ENCODE results near the gene TRIM69. TPM values are rescaled to one million over a fixed set of nuclear protein-coding genes. Genes with fewer than 3 reads are reported as not detected.

Gene TRIM69
- total RNA-seq, 1 donor from 2014 or later, result 37.2 TPM

DNA sequence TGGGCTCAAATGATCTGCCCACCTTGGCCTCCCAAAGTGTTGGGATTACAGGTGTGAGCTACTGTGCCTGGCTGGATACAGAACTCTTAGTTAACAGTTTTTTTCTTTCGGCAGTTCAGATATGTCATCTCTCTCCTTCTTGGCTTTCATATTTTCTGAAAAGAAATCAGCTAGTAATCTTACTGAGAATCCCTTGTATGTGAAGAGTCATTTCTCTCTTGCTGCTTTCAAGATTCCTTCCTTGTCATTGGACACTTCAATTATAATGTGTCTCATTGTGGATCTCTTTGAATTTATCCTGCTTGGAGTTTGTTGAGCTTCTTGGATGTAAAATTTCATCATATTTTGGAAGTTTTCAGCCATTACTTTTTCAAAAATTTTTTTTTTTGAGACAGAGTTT is 17.0 kb downstream of the TRIM69 start:
- H3K4me1 Mint-ChIP-seq (ENCODE audit: low read depth, unreplicated experiment), result no peaks in the 10 kb centered on the region
- Histone ChIP-seq H3K9ac (ENCODE audit: low read length) (no peak overlapping the region), H2AFZ (ENCODE audit: low read depth, low read length) (no peak overlapping the region), H3K79me2 (ENCODE audit: insufficient read depth, low read length) (no peaks in the 10 kb centered on the region), H3K27me3 (ENCODE audit: insufficient read depth, low read length) (peaks cover 9% of the 10 kb centered on the region), H4K20me1 (ENCODE audit: insufficient read depth, low read length) (no peaks in the 10 kb centered on the region), H3K4me2 (ENCODE audit: low read length) (no peak overlapping the region), H3K4me1 (ENCODE audit: insufficient read depth, low read length) (no peaks in the 10 kb centered on the region), H3K9me3 (ENCODE audit: insufficient read depth, low read depth, low read length) (no peaks in the 10 kb centered on the region), H3K27ac (ENCODE audit: low read depth, low read length) (no peak overlapping the region), H3K36me3 (ENCODE audit: insufficient read depth, low read length) (no peaks in the 10 kb centered on the region), H3K4me3 (ENCODE audit: insufficient read depth, low read depth, low read length) (no peak overlapping the region)
- no peak for DNase-seq (ENCODE audit: low read depth)
- H3K9me3 Mint-ChIP-seq (ENCODE audit: unreplicated experiment), result peaks cover 6% of the 10 kb centered on the region
- peaks cover 10% of the 10 kb centered on the region for H3K36me3 Mint-ChIP-seq (ENCODE audit: low read depth, unreplicated experiment)
- TF ChIP-seq EZH2 (IDR thresholded peaks at IDR 0.05; ENCODE audit: insufficient read depth, low read length), result no peak
- no peak overlapping the region for H3K27ac Mint-ChIP-seq (ENCODE audit: unreplicated experiment)
- H3K27me3 Mint-ChIP-seq (ENCODE audit: low read depth, unreplicated experiment), result peaks cover 15% of the 10 kb centered on the region
- no peak overlapping the region for H3K4me3 Mint-ChIP-seq (ENCODE audit: unreplicated experiment)
- FAIRE-seq, result no peak

DNA sequence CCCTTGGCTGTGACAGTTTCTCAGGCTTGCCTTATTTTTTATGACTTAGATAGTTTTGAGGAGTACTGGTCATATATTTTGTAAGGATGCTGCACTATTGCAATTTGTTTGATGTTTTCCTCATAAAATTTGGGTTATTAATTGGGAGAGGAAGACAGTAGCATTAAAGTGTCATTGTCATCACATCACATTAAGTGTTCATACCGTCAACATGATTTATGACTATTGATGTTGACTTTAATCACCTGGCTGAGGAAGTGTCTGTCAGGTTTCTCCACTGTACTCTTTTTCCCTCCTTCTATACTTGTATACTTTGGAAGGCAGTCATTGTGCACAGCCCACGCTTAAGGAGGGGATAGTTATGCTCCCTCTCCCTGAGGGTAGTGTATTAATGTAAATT is 26.9 kb downstream of the TRIM69 start:
- Histone ChIP-seq H2AFZ (ENCODE audit: low read depth, low read length) (no peak overlapping the region), H4K20me1 (ENCODE audit: insufficient read depth, low read length) (no peaks in the 10 kb centered on the region), H3K9me3 (ENCODE audit: insufficient read depth, low read depth, low read length) (no peaks in the 10 kb centered on the region), H3K9ac (ENCODE audit: low read length) (no peak overlapping the region), H3K79me2 (ENCODE audit: insufficient read depth, low read length) (no peaks in the 10 kb centered on the region), H3K4me2 (ENCODE audit: low read length) (no peak overlapping the region), H3K4me3 (ENCODE audit: insufficient read depth, low read depth, low read length) (no peak overlapping the region), H3K27ac (ENCODE audit: low read depth, low read length) (no peak overlapping the region), H3K4me1 (ENCODE audit: insufficient read depth, low read length) (no peaks in the 10 kb centered on the region), H3K36me3 (ENCODE audit: insufficient read depth, low read length) (no peaks in the 10 kb centered on the region), H3K27me3 (ENCODE audit: insufficient read depth, low read length) (peaks cover 5% of the 10 kb centered on the region)
- Mint-ChIP-seq H3K4me3 (ENCODE audit: unreplicated experiment) (no peak overlapping the region), H3K36me3 (ENCODE audit: low read depth, unreplicated experiment) (peaks cover 5% of the 10 kb centered on the region), H3K9me3 (ENCODE audit: unreplicated experiment) (peaks cover 4% of the 10 kb centered on the region), H3K4me1 (ENCODE audit: low read depth, unreplicated experiment) (peaks cover 2% of the 10 kb centered on the region), H3K27ac (ENCODE audit: unreplicated experiment) (no peak overlapping the region), H3K27me3 (ENCODE audit: low read depth, unreplicated experiment) (peaks cover 3% of the 10 kb centered on the region)
- TF ChIP-seq, protein P1, sequence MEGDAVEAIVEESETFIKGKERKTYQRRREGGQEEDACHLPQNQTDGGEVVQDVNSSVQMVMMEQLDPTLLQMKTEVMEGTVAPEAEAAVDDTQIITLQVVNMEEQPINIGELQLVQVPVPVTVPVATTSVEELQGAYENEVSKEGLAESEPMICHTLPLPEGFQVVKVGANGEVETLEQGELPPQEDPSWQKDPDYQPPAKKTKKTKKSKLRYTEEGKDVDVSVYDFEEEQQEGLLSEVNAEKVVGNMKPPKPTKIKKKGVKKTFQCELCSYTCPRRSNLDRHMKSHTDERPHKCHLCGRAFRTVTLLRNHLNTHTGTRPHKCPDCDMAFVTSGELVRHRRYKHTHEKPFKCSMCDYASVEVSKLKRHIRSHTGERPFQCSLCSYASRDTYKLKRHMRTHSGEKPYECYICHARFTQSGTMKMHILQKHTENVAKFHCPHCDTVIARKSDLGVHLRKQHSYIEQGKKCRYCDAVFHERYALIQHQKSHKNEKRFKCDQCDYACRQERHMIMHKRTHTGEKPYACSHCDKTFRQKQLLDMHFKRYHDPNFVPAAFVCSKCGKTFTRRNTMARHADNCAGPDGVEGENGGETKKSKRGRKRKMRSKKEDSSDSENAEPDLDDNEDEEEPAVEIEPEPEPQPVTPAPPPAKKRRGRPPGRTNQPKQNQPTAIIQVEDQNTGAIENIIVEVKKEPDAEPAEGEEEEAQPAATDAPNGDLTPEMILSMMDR (IDR thresholded peaks at IDR 0.05; ENCODE audit: insufficient read depth, low read depth, low read length), result no peak
- no peak for TF ChIP-seq EZH2 (IDR thresholded peaks at IDR 0.05; ENCODE audit: insufficient read depth, low read length)
- FAIRE-seq (no peak), DNase-seq (ENCODE audit: low read depth) (no peak)

DNA sequence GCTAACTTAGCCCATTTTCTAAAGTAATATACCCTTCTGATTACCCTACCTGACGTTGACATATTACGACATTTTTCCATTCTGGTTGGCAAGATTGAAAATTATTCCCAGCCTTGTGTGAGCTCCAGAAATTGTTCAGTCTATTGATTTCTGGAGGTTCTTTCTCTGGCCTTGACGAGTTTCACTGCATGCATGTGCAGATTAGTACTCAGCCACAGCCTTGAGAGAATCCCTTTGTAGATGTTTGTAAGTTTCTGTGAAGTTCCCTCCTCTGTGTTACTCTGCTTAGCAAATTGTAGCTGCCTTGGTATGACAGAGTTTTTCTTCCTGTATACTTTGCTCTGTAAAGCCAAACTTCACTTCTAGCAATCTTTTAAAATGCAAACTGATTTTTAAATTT is 27.5 kb downstream of the TRIM69 start:
- Histone ChIP-seq H2AFZ (ENCODE audit: low read depth, low read length) (no peak overlapping the region), H3K79me2 (ENCODE audit: insufficient read depth, low read length) (no peaks in the 10 kb centered on the region), H3K27ac (ENCODE audit: low read depth, low read length) (no peak overlapping the region), H3K27me3 (ENCODE audit: insufficient read depth, low read length) (peaks cover 2% of the 10 kb centered on the region), H3K4me2 (ENCODE audit: low read length) (no peak overlapping the region), H3K4me1 (ENCODE audit: insufficient read depth, low read length) (no peaks in the 10 kb centered on the region), H3K4me3 (ENCODE audit: insufficient read depth, low read depth, low read length) (no peak overlapping the region), H4K20me1 (ENCODE audit: insufficient read depth, low read length) (no peaks in the 10 kb centered on the region), H3K9ac (ENCODE audit: low read length) (no peak overlapping the region), H3K36me3 (ENCODE audit: insufficient read depth, low read length) (no peaks in the 10 kb centered on the region), H3K9me3 (ENCODE audit: insufficient read depth, low read depth, low read length) (no peaks in the 10 kb centered on the region)
- TF ChIP-seq EZH2 (IDR thresholded peaks at IDR 0.05; ENCODE audit: insufficient read depth, low read length), result no peak
- TF ChIP-seq, protein P1 (IDR thresholded peaks at IDR 0.05; ENCODE audit: insufficient read depth, low read depth, low read length), result no peak
- Mint-ChIP-seq H3K36me3 (ENCODE audit: low read depth, unreplicated experiment) (peaks cover 5% of the 10 kb centered on the region), H3K9me3 (ENCODE audit: unreplicated experiment) (peaks cover 4% of the 10 kb centered on the region), H3K27me3 (ENCODE audit: low read depth, unreplicated experiment) (peaks cover 3% of the 10 kb centered on the region), H3K4me3 (ENCODE audit: unreplicated experiment) (no peak overlapping the region), H3K4me1 (ENCODE audit: low read depth, unreplicated experiment) (peaks cover 2% of the 10 kb centered on the region), H3K27ac (ENCODE audit: unreplicated experiment) (no peak overlapping the region)
- DNase-seq (ENCODE audit: low read depth) (no peak), FAIRE-seq (no peak)

All from astrocyte (in vitro differentiated cells and primary cell).